HG03378 (cell line): ENCODE measurements around the gene MAZ.

Source experiments
- ATAC-seq: cut with Tn5 transposase; IDR thresholded peaks from one replicate; pipeline ENCODE4 v1.9.1; 2021; ENCODE audit warnings: mild to moderate bottlenecking, moderate library complexity; ENCODE audit not compliant: unreplicated experiment

MAZ gene

GRCh38 chr16:29850998-29851397 is 44.7 kb downstream of the MAZ start:
- no peak for ATAC-seq

- no peak for ATAC-seq
These were observed 46.3 kb downstream of the MAZ start for GRCh38 chr16:29852654-29853053.

- ATAC-seq: no peak
These were observed 48.3 kb downstream of the MAZ start for GRCh38 chr16:29854520-29855100.

GRCh38 chr16:29857133-29857760 is 50.9 kb downstream of the MAZ start:
- no peak for ATAC-seq

GRCh38 chr16:29858149-29858849 is 52.0 kb downstream of the MAZ start:
- ATAC-seq: no peak

GRCh38 chr16:29858974-29859373 is 52.6 kb downstream of the MAZ start:
- no peak for ATAC-seq

GRCh38 chr16:29860218-29860617 is 53.9 kb downstream of the MAZ start:
- no peak for ATAC-seq
